HepG2 (cell line): Measurements from ENCODE around the gene CIROP. TPM values are rescaled to one million over a fixed set of nuclear protein-coding genes. Genes with fewer than 3 reads are reported as not detected.

Source experiments
- ARHGAP35 ChIP-seq: sonication (generic); formaldehyde crosslinking; IDR thresholded peaks from 2 replicates; pipeline ENCODE4 v1.9.0; 2022; ENCODE audit warnings: mild to moderate bottlenecking, inconsistent platforms, moderate library complexity, missing genetic modification reagents, borderline replicate concordance
- DPF2 ChIP-seq: sonication (generic); formaldehyde crosslinking; IDR thresholded peaks from 2 replicates; pipeline ENCODE4 v1.4.0; 2020; ENCODE audit warnings: mild to moderate bottlenecking, low read depth, missing genetic modification reagents, borderline replicate concordance
- ETV5 ChIP-seq: IDR thresholded peaks from 2 replicates; pipeline ENCODE4 v1.6.1; 2018; ENCODE audit warnings: missing biosample characterization, missing genetic modification reagents, inconsistent platforms, borderline replicate concordance
- FOSL2 ChIP-seq: sonication (generic); formaldehyde crosslinking; IDR thresholded peaks from 2 replicates; pipeline ENCODE4 v1.4.0; 2020; ENCODE audit warnings: missing genetic modification reagents
- FOXK2 ChIP-seq: fragments of 450-650 bp; IDR thresholded peaks from 2 replicates; pipeline ENCODE4 v1.6.1; 2016
- HIVEP1 ChIP-seq: sonication (generic); formaldehyde crosslinking; IDR thresholded peaks from 2 replicates; pipeline ENCODE4 v1.4.0; 2020; ENCODE audit warnings: mild to moderate bottlenecking, missing genetic modification reagents
- KAT7 ChIP-seq: IDR thresholded peaks from 2 replicates; pipeline ENCODE4 v1.6.1; 2018; ENCODE audit warnings: borderline replicate concordance, missing compliant biosample characterization
- MAF1 ChIP-seq: sonication (generic); formaldehyde crosslinking; IDR thresholded peaks from 2 replicates; pipeline ENCODE4 v1.5.0; 2020; ENCODE audit warnings: missing genetic modification reagents, borderline replicate concordance
- NFAT5 ChIP-seq: sonication (generic); formaldehyde crosslinking; IDR thresholded peaks from 2 replicates; pipeline ENCODE4 v1.4.0; 2020; ENCODE audit warnings: missing genetic modification reagents
- SIX1 ChIP-seq: sonication (generic); formaldehyde crosslinking; IDR thresholded peaks from 2 replicates; pipeline ENCODE4 v1.4.0; 2020; ENCODE audit warnings: missing genetic modification reagents, borderline replicate concordance
- SMARCE1 ChIP-seq: fragments of 450-650 bp; IDR thresholded peaks from 2 replicates; pipeline ENCODE4 v1.6.1; 2017; ENCODE audit warnings: borderline replicate concordance
- ZNF12 ChIP-seq: sonication (generic); formaldehyde crosslinking; IDR thresholded peaks from 2 replicates; pipeline ENCODE4 v1.5.0; 2020; ENCODE audit warnings: missing genetic modification reagents
- ZNF354B ChIP-seq: sonication (generic); formaldehyde crosslinking; IDR thresholded peaks from 2 replicates; pipeline ENCODE4 v1.8.0; 2022; ENCODE audit warnings: mild to moderate bottlenecking, missing genetic modification reagents
- ZNF431 ChIP-seq: sonication (generic); formaldehyde crosslinking; IDR thresholded peaks from 2 replicates; pipeline ENCODE4 v1.9.0; 2022; ENCODE audit warnings: missing genetic modification reagents, low read depth, mild to moderate bottlenecking, borderline replicate concordance
- ZNF496 ChIP-seq: sonication (generic); formaldehyde crosslinking; IDR thresholded peaks from 2 replicates; pipeline ENCODE4 v1.8.1; 2023; ENCODE audit warnings: mild to moderate bottlenecking, moderate library complexity, missing genetic modification reagents; ENCODE audit not compliant: insufficient replicate concordance
- ZNF547 ChIP-seq: sonication (generic); formaldehyde crosslinking; IDR thresholded peaks from 2 replicates; pipeline ENCODE4 v1.5.1; 2020; ENCODE audit warnings: mild to moderate bottlenecking, missing genetic modification reagents
- ZNF556 ChIP-seq: sonication (generic); formaldehyde crosslinking; IDR thresholded peaks from 2 replicates; pipeline ENCODE4 v1.4.0; 2020; ENCODE audit warnings: mild to moderate bottlenecking, missing genetic modification reagents, borderline replicate concordance
- ZNF563 ChIP-seq: sonication (generic); formaldehyde crosslinking; IDR thresholded peaks from 2 replicates; pipeline ENCODE4 v1.8.0; 2022; ENCODE audit warnings: mild to moderate bottlenecking, moderate library complexity, missing genetic modification reagents
- ZNF598 ChIP-seq: sonication (generic); formaldehyde crosslinking; IDR thresholded peaks from 2 replicates; pipeline ENCODE4 v1.5.1; 2020; ENCODE audit warnings: mild to moderate bottlenecking, missing genetic modification reagents, borderline replicate concordance
- ZNF614 ChIP-seq: IDR thresholded peaks from 2 replicates; pipeline ENCODE4 v1.6.1; 2018; ENCODE audit warnings: missing biosample characterization, missing genetic modification reagents, inconsistent platforms, borderline replicate concordance
- polyA plus RNA-seq, 8 experiments: library from polyadenylated mRNA; depleted of rRNA in 3 of 8; stranded (reverse) in 7 of 8; unstranded in 1 of 8; fragments of >200 nt; fragmentation: Illumina TruSeq in 4 of 8; extraction: Trizol in 4 of 8; gene quantifications; 2 replicates each; pipeline versions ENCODE4 v1.2.1 to v1.2.3, GENCODE V29; 2011 to 2016; ENCODE audit warnings: low read depth in 4 of 8, missing spikeins in 1 of 8, mixed read lengths in 1 of 8; ENCODE audit not compliant: insufficient read depth in 1 of 8
- total RNA-seq, 5 experiments: library from RNA; depleted of rRNA; stranded (reverse); fragments of >200 nt; fragmentation: Illumina TruSeq; extraction: Trizol; gene quantifications; 2 replicates each; pipeline ENCODE4 v1.2.3, GENCODE V29; 2016; ENCODE audit warnings: low read depth in 1 of 5
- TF ChIP-seq, protein P1 (sequence below): sonication (generic); formaldehyde crosslinking; conservative IDR thresholded peaks from 2 replicates; pipeline ENCODE4 v1.4.0; 2020; ENCODE audit warnings: missing genetic modification reagents

Gene CIROP
- total and polyA plus RNA-seq, 2 of the 13 experiments (the other 11 are each of a cell fraction or from before 2014, with no cell fraction given): 0.07 TPM; not detected in 1

- peak; percentile 90 for TF ChIP-seq KAT7 (CRISPR knock-in tag)
- no peak for TF ChIP-seq NFAT5 (CRISPR knock-in tag)
- TF ChIP-seq ZNF431: no peak
- peak; percentile 97 for TF ChIP-seq ZNF547 (CRISPR knock-in tag)
- peak; percentile 92 for TF ChIP-seq HIVEP1 (CRISPR knock-in tag)
- TF ChIP-seq ZNF12: no peak
- peak; percentile 87; the same call in 1 of the 2 replicates for TF ChIP-seq ARHGAP35 (CRISPR knock-in tag)
- TF ChIP-seq SMARCE1: no peak
- peak; percentile 61 for TF ChIP-seq FOSL2 (CRISPR knock-in tag)
- peak; percentile 98 for TF ChIP-seq ZNF556 (CRISPR knock-in tag)
- TF ChIP-seq MAF1 (CRISPR knock-in tag): no peak; the same call in 1 of the 2 replicates
- no peak for TF ChIP-seq ZNF496 (CRISPR knock-in tag)
- peak; percentile 70 for TF ChIP-seq ZNF563 (CRISPR knock-in tag)
- TF ChIP-seq DPF2 (CRISPR knock-in tag): peak; percentile 43
- no peak for TF ChIP-seq FOXK2
- no peak; the same call in 1 of the 2 replicates for TF ChIP-seq SIX1 (CRISPR knock-in tag)
- TF ChIP-seq ZNF614 (CRISPR knock-in tag): 0 out of 2 replicates have a peak, but pooled peaks have one; percentile 55
- TF ChIP-seq, protein P1, sequence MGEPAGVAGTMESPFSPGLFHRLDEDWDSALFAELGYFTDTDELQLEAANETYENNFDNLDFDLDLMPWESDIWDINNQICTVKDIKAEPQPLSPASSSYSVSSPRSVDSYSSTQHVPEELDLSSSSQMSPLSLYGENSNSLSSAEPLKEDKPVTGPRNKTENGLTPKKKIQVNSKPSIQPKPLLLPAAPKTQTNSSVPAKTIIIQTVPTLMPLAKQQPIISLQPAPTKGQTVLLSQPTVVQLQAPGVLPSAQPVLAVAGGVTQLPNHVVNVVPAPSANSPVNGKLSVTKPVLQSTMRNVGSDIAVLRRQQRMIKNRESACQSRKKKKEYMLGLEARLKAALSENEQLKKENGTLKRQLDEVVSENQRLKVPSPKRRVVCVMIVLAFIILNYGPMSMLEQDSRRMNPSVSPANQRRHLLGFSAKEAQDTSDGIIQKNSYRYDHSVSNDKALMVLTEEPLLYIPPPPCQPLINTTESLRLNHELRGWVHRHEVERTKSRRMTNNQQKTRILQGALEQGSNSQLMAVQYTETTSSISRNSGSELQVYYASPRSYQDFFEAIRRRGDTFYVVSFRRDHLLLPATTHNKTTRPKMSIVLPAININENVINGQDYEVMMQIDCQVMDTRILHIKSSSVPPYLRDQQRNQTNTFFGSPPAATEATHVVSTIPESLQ (CRISPR knock-in tag): no peak; the same call in 1 of the 2 replicates
- TF ChIP-seq ZNF598 (CRISPR knock-in tag): peak; percentile 97; the same call in 1 of the 2 replicates
- TF ChIP-seq ZNF354B (CRISPR knock-in tag): 0 out of 2 replicates have a peak, but pooled peaks have one; percentile 28
- peak; percentile 35; the same call in 1 of the 2 replicates for TF ChIP-seq ETV5
These were observed 46.8 kb downstream of the CIROP start (continued) for GRCh38 chr14:23057757-23058653.
